Stimulated activated CD8-positive, alpha-beta memory T cell treated with anti-CD3 and anti-CD28 coated beads, Interleukin-12 subunit alpha, Interleukin-12 subunit beta, amount 100 ng/mL, for 4 hours (primary cell): Measurements from ENCODE around the gene KCNQ1.

Experiments
- DNase-seq: peaks from one replicate; pipeline ENCODE4 v3.0.0-alpha.2; 2020; ENCODE audit warnings: low read depth

KCNQ1 gene

DNA sequence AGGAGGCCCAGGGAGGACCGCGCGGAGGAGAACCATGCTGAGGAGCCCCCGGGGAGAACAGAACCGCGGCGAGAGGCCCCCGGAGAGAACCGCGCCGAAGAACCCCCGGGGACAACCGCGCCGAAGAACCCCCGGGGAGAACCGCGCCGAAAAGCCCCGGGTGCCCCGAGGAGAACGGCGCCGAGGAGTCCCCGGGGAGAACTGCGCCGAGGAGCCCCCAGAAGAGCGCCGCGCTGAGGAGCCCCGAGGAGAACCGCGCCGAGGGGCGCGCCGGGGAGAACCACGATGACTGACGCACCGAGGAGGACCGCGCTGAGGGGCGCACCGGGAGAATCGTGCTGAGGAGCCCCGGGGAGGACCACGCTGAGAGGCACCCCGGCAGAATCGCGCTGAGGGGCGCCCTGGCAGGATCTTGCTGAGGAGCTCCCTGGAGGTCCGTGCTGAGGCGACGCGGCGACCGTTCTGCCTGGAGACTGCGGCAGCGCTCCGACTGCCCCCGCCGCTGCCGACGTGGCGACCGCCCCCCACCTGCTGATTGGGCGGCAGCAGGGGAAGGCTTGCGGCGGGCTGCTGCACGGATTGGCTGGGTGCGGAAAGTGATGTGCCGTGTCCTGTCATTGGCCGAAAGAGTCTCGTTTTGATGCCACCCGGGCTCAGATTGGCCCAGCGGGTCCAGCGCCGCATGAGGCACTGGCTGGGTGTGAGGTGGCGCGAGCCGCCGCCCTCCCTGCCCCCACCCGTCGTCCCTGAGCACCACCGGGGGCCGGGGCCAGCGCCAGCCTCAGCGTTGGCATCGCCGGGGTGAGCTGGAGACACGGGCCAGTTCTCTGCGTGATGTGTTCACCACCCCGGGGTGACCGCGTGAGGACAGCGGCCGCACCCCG, 255.0 kb downstream of the KCNQ1 start, which contains the start of gene KCNQ1OT1:
KCNQ1OT1 (minus strand) TSS at position 464 of the 884 bp plus-strand sequence.
- peak; percentile 74 for DNase-seq

- no peak for DNase-seq
Measured at GRCh38 chr11:2700415-2701211, 255.8 kb downstream of the KCNQ1 start.

GRCh38 chr11:2701230-2701629, 256.4 kb downstream of the KCNQ1 start:
- no peak for DNase-seq

GRCh38 chr11:2701898-2702434, 257.2 kb downstream of the KCNQ1 start:
- no peak for DNase-seq

GRCh38 chr11:2702771-2703362, 258.1 kb downstream of the KCNQ1 start:
- DNase-seq, result no peak

- no peak for DNase-seq
Measured at GRCh38 chr11:2703363-2704141, 258.7 kb downstream of the KCNQ1 start.

GRCh38 chr11:2704356-2704755, 259.5 kb downstream of the KCNQ1 start:
- DNase-seq, result no peak

DNA sequence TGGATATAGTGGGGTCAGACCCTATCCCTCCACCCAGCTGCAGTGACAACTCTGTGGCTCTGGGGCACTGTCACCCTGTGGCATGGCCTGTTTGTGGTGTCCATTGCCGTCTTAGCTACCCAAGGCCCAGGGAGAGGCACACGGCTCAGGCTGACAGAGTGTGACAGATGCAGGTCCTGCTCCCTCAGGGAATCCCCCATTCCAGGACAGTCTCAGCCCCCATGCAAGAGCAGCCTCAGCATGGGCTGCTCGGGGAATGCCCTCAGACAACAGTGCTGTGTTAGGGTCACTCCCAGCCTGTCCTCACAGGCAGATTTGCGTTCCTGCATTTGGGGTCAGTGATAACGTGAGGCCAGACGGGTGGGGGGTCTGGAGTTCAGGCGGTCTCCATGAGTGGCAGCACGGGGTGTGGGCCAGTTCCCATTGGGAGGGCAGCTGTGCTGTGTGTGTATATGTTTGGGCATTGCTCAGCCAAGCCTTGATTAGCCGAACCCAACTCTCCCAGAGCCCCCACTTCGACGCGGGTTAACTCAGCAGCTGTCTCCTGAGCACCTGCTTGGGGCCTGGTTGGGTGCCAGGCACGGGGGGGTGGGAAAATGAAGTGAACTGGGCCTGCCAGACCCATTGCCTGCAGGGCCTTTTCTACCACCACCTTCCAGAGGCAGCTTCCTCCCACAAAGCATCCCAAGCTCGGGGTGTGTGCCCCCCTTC, 260.2 kb downstream of the KCNQ1 start:
- no peak for DNase-seq

DNA sequence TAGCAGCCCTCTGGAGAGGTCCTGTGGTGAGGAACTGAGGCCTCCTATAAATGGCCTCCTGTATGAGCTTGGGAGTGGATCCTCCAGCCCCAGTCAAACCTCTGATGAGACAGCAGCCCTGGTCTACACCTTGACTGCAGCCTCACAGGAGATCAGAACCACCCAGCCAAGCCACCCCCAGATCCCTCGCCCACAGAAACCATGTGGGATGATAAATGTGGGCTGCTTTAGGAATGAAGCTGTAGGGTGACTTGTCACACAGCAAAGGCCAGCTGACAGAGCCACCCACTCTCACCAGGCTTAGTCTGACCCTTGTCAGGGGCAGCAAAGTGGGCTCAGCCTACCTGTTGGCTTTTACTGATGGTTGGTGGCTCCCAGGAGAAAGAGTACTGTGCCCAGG, 261.5 kb downstream of the KCNQ1 start:
- DNase-seq, result no peak

DNA sequence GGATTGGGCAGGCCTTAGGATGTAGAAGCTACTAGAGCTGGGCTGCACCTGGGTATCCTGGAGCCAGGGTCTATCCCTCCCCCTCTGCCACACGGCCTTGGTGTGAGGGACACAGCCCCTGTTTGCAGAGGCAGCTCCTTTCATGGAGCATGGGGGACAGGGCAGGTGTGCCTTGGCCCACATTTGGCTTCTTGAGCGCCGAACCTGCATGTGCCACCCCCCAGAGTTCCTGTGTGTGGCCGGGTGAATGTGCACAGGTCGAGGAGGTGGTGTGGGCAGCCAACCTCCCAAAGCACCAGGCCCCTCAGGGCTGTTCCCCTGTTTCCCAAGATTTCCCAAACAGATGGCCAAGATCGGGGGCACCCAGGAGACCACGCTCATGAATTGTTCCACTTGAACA, 262.9 kb downstream of the KCNQ1 start:
- no peak for DNase-seq

DNA sequence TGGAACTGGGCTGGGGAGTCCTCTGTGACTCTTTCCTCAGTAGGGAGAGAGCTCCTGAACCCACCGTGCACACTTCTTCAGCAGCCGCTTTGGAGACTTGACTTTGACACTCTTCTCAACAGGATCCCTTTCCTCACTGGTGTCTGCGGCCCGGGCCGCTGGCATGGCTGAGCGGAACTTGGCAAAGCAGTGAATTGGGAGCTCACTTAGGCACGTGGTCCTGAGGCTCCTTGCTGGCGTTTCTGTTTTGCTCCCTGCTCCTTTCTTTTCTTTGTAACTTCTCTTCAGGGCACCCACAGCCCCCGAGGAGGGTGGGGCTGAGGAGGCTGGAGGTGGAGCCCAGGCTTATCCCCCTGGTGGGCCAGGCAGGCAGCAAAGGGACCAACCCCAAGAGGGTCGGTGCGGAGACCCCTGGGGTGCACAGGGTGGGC, 263.4 kb downstream of the KCNQ1 start:
- no peak for DNase-seq

DNA sequence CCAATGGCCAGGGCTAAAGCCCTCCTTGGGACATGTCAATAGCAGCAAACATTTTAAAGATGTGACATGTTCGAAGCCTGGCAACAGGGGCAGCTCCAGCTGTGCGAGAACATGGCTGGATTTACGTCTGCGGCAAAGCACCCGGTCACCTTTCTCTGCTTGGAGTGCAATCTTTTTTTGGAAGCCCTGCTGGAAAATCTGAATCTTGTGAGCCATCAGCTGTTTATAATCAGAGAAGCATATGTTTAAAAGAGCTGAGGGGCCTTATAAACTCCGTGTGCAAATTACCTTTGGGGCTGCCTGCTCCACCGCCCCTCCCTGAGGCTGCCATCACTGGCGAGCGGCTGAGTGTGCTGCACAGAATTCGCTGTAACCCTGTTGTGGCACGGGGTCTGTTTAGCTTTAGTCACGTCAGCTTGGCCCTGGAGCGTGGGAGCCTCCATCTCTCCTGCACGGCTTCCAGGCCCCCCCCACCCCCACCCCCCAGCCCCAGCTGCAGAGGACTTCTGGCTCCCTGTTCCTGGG, 264.0 kb downstream of the KCNQ1 start:
- DNase-seq, result no peak

- DNase-seq, result no peak
Measured at GRCh38 chr11:2709429-2709828, 264.6 kb downstream of the KCNQ1 start.

- no peak for DNase-seq
Measured at GRCh38 chr11:2711161-2711560, 266.4 kb downstream of the KCNQ1 start.

- no peak for DNase-seq
Measured at GRCh38 chr11:2713094-2713493, 268.3 kb downstream of the KCNQ1 start.

GRCh38 chr11:2713661-2714462, 269.1 kb downstream of the KCNQ1 start:
- no peak for DNase-seq

GRCh38 chr11:2714463-2714800, 269.6 kb downstream of the KCNQ1 start:
- DNase-seq, result no peak

DNA sequence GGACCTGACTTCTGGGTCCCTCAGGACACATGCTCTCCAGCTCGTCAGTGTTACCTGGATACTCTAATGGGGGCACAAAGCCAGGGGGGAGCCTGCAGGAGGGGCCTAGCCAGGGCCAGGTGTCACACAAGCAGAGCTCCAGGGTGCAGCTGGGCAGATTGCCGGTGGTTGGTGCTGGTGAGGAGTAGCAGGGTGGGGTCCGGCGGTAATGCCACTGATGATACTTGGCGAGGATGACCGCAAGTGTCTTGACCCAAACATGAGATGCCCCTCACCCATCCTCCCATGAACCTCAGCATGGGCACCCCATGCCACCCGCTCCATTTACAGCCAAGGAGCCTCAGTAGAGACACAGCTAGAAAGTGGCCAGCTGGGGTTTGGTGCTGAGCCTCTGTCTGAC, 270.1 kb downstream of the KCNQ1 start:
- DNase-seq, result no peak

DNA sequence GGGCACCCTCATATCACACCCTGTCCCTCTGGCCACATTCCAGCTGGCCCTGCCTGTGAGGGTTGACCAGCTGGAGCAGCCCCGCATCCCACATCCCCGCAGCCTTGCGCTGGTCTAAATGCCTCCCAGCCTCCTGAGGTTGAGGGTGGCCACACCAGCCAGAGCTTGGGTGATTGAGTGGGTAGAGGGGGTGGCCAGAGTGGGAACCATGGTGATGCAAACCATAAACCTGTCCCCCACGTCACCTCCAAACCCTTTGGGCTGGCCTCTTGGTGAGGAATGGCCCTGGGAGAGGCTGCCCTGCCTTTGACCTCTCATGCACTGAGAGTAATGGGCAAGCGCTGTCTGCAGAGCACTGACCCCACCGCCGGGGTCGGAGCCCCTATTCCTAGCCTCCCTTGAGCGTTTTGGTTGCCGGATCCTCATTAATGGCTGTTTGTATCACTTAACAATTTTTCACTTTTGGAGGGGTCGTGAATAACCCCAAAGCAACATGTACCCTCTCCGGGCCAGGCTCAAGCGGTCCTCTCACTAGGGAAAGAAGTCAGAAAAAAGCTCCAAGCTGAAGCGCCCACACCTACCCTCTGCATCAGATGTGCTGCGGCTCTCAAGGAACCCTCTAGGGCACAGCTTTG, 271.0 kb downstream of the KCNQ1 start:
- DNase-seq, result no peak
